Endothelial cell (in vitro differentiated cells): Measurements from ENCODE around the gene GGTLC1. TPM values are rescaled to one million over a fixed set of nuclear protein-coding genes. Genes with fewer than 3 reads are reported as not detected.

ENCODE experiments used
- DNase-seq: peaks from one replicate; pipeline ENCODE4 v3.0.0; 2021; ENCODE audit warnings: low spot score
- H3K27ac Mint-ChIP-seq: one replicate; pipeline ENCODE4 v1.8.0; 2021; ENCODE audit warnings: mixed read lengths, inconsistent platforms; ENCODE audit not compliant: unreplicated experiment
- H3K27me3 Mint-ChIP-seq: one replicate; pipeline ENCODE4 v1.8.0; 2021; ENCODE audit warnings: mild to moderate bottlenecking, moderate library complexity, mixed read lengths, inconsistent platforms; ENCODE audit not compliant: unreplicated experiment
- H3K36me3 Mint-ChIP-seq: one replicate; pipeline ENCODE4 v1.8.0; 2021; ENCODE audit warnings: mild to moderate bottlenecking, low read depth, mixed read lengths, inconsistent platforms; ENCODE audit not compliant: unreplicated experiment
- H3K4me1 Mint-ChIP-seq: one replicate; pipeline ENCODE4 v1.8.0; 2021; ENCODE audit warnings: mild to moderate bottlenecking, mixed read lengths, inconsistent platforms; ENCODE audit not compliant: unreplicated experiment
- H3K4me3 Mint-ChIP-seq: one replicate; pipeline ENCODE4 v1.8.0; 2021; ENCODE audit warnings: mild to moderate bottlenecking, mixed read lengths, inconsistent platforms; ENCODE audit not compliant: unreplicated experiment
- H3K9me3 Mint-ChIP-seq: one replicate; pipeline ENCODE4 v1.8.0; 2021; ENCODE audit warnings: mixed read lengths, inconsistent platforms; ENCODE audit not compliant: unreplicated experiment
- CTCF ChIP-seq: fragments of 200-600 bp; sonication (generic); IDR thresholded peaks from one replicate; pipeline ENCODE4 v1.5.0; 2021; ENCODE audit warnings: antibody characterized with exemption; ENCODE audit not compliant: unreplicated experiment
- total RNA-seq: library from RNA; stranded (reverse); fragmentation: NEBNext Ultra II Directional; extraction: Animal tissue kit (Norgen Biotek cat#: 25700); gene quantifications from one replicate; pipeline ENCODE4 v1.2.1, GENCODE V29; 2021; ENCODE audit not compliant: unreplicated experiment

GGTLC1 gene
- total RNA-seq, 1 donor from 2014 or later: not detected

DNA sequence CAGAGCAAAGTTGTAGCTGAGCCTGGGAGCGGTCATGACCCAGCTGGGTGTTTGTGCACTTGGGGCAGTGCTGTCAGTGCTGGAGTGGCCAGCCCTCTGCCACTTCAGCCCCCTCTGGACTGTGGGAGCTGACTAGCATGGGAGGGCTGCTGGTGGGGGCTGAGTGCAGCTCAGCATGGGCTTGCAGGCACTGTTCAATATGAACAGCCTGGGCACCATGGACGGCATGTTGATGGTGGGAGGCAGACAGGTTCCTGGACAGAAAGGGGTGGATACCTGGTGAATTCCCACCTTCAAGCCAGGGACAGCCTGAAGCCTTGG lies 50.5 kb downstream of the GGTLC1 start:
- TF ChIP-seq CTCF: no peak
- no peak overlapping the region for H3K4me3 Mint-ChIP-seq
- DNase-seq: no peak

DNA sequence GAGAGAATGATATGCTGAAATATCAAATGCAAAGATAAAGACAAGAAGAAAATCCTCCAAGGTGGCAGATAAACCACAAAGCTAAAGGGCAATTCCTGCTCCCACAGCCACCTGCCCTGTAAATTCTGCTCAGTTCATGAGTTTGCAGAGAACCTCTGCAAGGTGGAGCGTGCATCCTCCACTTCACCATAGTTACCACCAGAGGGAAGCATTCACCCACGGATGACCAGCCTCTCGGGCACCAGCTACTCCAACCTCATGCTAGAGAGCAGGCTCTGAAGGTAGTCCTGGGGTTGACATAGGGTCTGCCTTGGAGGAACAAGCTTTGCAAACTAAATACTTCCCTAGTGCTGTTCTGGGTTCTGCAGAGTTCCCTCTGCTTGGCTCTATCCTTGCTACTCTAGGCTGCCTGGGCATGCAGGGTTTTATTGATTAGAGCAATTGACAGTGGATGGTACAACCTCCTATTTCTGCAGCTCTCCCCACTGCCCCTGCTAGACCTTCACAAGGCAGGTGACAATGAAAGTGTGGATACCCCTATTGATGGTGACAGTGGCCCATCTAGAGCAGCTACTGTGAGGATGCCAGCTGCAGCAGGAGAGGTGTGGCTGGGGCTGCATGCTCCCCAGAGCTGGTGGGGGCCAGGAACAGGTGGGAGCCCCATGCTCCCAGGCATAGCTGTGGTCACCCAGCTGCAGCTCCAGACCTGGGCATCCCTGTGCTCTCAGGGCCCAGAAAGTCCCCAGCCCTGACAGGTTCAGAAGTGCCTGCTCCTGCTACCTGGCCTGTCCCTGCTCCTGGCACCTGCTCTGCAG lies 51.1 kb downstream of the GGTLC1 start:
- H3K4me3 Mint-ChIP-seq: no peak overlapping the region
- H3K27ac Mint-ChIP-seq: no peak overlapping the region
- no peaks in the 10 kb centered on the region for H3K4me1 Mint-ChIP-seq
- no peaks in the 10 kb centered on the region for H3K9me3 Mint-ChIP-seq
- peaks cover 3% of the 10 kb centered on the region for H3K36me3 Mint-ChIP-seq
- DNase-seq: peak; percentile 67
- peak; percentile 84 for TF ChIP-seq CTCF
- H3K27me3 Mint-ChIP-seq: no peaks in the 10 kb centered on the region

More for the DNA sequence above, 50.5 kb downstream of the GGTLC1 start:
- no peaks in the 10 kb centered on the region for H3K9me3 Mint-ChIP-seq
- H3K27ac Mint-ChIP-seq: no peak overlapping the region
- H3K36me3 Mint-ChIP-seq: peaks cover 3% of the 10 kb centered on the region
- no peaks in the 10 kb centered on the region for H3K4me1 Mint-ChIP-seq
- no peaks in the 10 kb centered on the region for H3K27me3 Mint-ChIP-seq

Other genes starting within 250 kb of the GGTLC1 start
- 130 TPM for gene CST1, start 237.8 kb downstream of the GGTLC1 start, total RNA-seq
- not detected for gene CST2, start 162.1 kb downstream of the GGTLC1 start, total RNA-seq
- gene CST5, start 109.0 kb downstream of the GGTLC1 start, total RNA-seq: not detected